Measurements from ENCODE around the gene ADD3. TPM values are rescaled to one million over a fixed set of nuclear protein-coding genes. Genes with fewer than 3 reads are reported as not detected.

The ADD3 gene
- 152 and 341 TPM in 2 replicates for total RNA-seq

GRCh38 chr10:110007701-110008517 is at the start of gene ADD3:
TSS of gene ADD3 (plus strand) at chr10:110007984. CDS start at chr10:110100654, 92,670 bp downstream.
- DNase-seq (ENCODE audit: low read depth): peak; percentile 65

GRCh38 chr10:109958059-109958458 is 49.7 kb upstream of the ADD3 start:
- DNase-seq (ENCODE audit: low read depth): no peak

GRCh38 chr10:109959259-109960145 is 48.3 kb upstream of the ADD3 start:
- no peak for DNase-seq (ENCODE audit: low read depth)

GRCh38 chr10:109960682-109961081 is 47.1 kb upstream of the ADD3 start:
- no peak for DNase-seq (ENCODE audit: low read depth)

GRCh38 chr10:109961174-109962001 is 46.4 kb upstream of the ADD3 start:
- DNase-seq (ENCODE audit: low read depth): no peak

GRCh38 chr10:109962247-109962646 is 45.5 kb upstream of the ADD3 start:
- no peak for DNase-seq (ENCODE audit: low read depth)

- DNase-seq (ENCODE audit: low read depth): no peak
Observed at GRCh38 chr10:109963439-109963838, 44.3 kb upstream of the ADD3 start.

- no peak for DNase-seq (ENCODE audit: low read depth)
Observed at GRCh38 chr10:109964318-109964717, 43.5 kb upstream of the ADD3 start.

GRCh38 chr10:109966961-109967738 is 40.6 kb upstream of the ADD3 start:
- DNase-seq (ENCODE audit: low read depth): no peak

GRCh38 chr10:109967739-109968088 is 40.1 kb upstream of the ADD3 start:
- DNase-seq (ENCODE audit: low read depth): no peak

GRCh38 chr10:109968953-109969759 is 38.6 kb upstream of the ADD3 start:
- DNase-seq (ENCODE audit: low read depth): no peak

- no peak for DNase-seq (ENCODE audit: low read depth)
Observed at GRCh38 chr10:109969760-109970346, 37.9 kb upstream of the ADD3 start.

GRCh38 chr10:109971634-109972033 is 36.1 kb upstream of the ADD3 start:
- DNase-seq (ENCODE audit: low read depth): no peak

- DNase-seq (ENCODE audit: low read depth): peak; percentile 49
Observed at GRCh38 chr10:109972372-109973001, 35.3 kb upstream of the ADD3 start.

- DNase-seq (ENCODE audit: low read depth): no peak
Observed at GRCh38 chr10:109973326-109973829, 34.4 kb upstream of the ADD3 start.

- peak; percentile 82 for DNase-seq (ENCODE audit: low read depth)
Observed at GRCh38 chr10:109974504-109975191, 33.1 kb upstream of the ADD3 start.

GRCh38 chr10:109975244-109976190 is 32.3 kb upstream of the ADD3 start:
- no peak for DNase-seq (ENCODE audit: low read depth)

Data from renal cortical epithelial cell (primary cell).